Lung (tissue), 12 donors: ENCODE results near the gene FAM210B. TPM values are rescaled to one million over a fixed set of nuclear protein-coding genes. Genes with fewer than 3 reads are reported as not detected.
A peak's percentile ranks its signal among the peaks of the same experiment; 100 is the strongest.
"Not testable (repeated sequence)": the region's sequence is repeated elsewhere in the genome, so short reads cannot be mapped to it uniquely, and the experiment has no call there.

ENCODE experiments used
- ATAC-seq: fragments of 200-7000 bp; cut with Tn5 transposase; one replicate; pipeline ENCODE4 v1.9.1; 2020; ENCODE audit warnings: moderate number of reproducible peaks; ENCODE audit not compliant: insufficient read depth, low FRiP score
- DNase-seq, 3 donors: peaks; one replicate each; pipeline ENCODE4 v3.0.0-alpha.2; 2013 to 2017
- H3K27ac ChIP-seq, 2 donors: one replicate each; pipeline ENCODE4 v1.5.1; 2013; ENCODE audit warnings: mild to moderate bottlenecking in 2 of 2, moderate library complexity in 2 of 2, control low read depth in 1 of 2, inconsistent platforms in 1 of 2, low read depth in 1 of 2, low read length in 1 of 2
- H3K27me3 ChIP-seq, 3 donors: one replicate each; pipeline ENCODE4 v1.5.1; 2013; ENCODE audit warnings: low read length in 2 of 3; ENCODE audit not compliant: control insufficient read depth in 3 of 3, insufficient read depth in 3 of 3
- H3K36me3 ChIP-seq, 4 donors: one replicate each; pipeline ENCODE4 v1.5.1; 2013; ENCODE audit warnings: low read length in 4 of 4, mild to moderate bottlenecking in 1 of 4, moderate library complexity in 1 of 4; ENCODE audit not compliant: control insufficient read depth in 4 of 4, insufficient read depth in 4 of 4
- H3K4me1 ChIP-seq, 5 donors: one replicate each; pipeline ENCODE4 v1.5.1; 2013; ENCODE audit warnings: low read length in 5 of 5, mild to moderate bottlenecking in 2 of 5, moderate library complexity in 1 of 5; ENCODE audit not compliant: control insufficient read depth in 5 of 5, insufficient read depth in 5 of 5
- H3K4me3 ChIP-seq: one replicate; pipeline ENCODE4 v1.5.1; 2013; ENCODE audit warnings: mild to moderate bottlenecking, control low read depth, moderate library complexity
- H3K9ac ChIP-seq, 2 donors: one replicate each; pipeline ENCODE4 v1.5.1; 2013; ENCODE audit warnings: low read length in 2 of 2, control low read depth in 1 of 2; ENCODE audit not compliant: insufficient read depth in 1 of 2
- H3K9me3 ChIP-seq, 4 donors: one replicate each; pipeline ENCODE4 v1.5.1; 2013; ENCODE audit warnings: low read length in 3 of 4, mild to moderate bottlenecking in 1 of 4, moderate library complexity in 1 of 4; ENCODE audit not compliant: control insufficient read depth in 4 of 4, insufficient read depth in 3 of 4
- WGBS, 2 donors: extraction: QIAGEN DNeasy Blood & Tissue Kit; methylation state at CpG; one replicate each; pipeline ENCODE4 v1.1.7; 2013; 5-methylcytosine and 5-hydroxymethylcytosine counted together
- polyA plus RNA-seq, 2 donors: library from polyadenylated mRNA; stranded (reverse); fragments of 200-250 nt; gene quantifications; one replicate each; pipeline ENCODE4 v1.2.1, GENCODE V29; 2013
- total RNA-seq, 2 donors: library from RNA; depleted of rRNA in 1 of 2; stranded (reverse); fragments of >200 nt in 1 of 2; gene quantifications; one replicate each; pipeline ENCODE4 v1.2.1, GENCODE V29; 2014 to 2021
- TF ChIP-seq, protein P1 (sequence below): IDR thresholded peaks from 2 replicates; pipeline ENCODE4 v1.5.1; 2012; ENCODE audit warnings: mild to moderate bottlenecking; ENCODE audit errors: control extremely low read depth, extremely low read depth
- donor health status: control.
- donor health status: control.
- donor health status: Bipolar disorder and iron deficiency.
- donor health status: healthy.
- donor health status: DM: yes; HTN: yes; CAD: no.

FAM210B gene
- total and polyA plus RNA-seq, 4 donors, result 18.7 to 41.7 (median 25.0) TPM

DNA sequence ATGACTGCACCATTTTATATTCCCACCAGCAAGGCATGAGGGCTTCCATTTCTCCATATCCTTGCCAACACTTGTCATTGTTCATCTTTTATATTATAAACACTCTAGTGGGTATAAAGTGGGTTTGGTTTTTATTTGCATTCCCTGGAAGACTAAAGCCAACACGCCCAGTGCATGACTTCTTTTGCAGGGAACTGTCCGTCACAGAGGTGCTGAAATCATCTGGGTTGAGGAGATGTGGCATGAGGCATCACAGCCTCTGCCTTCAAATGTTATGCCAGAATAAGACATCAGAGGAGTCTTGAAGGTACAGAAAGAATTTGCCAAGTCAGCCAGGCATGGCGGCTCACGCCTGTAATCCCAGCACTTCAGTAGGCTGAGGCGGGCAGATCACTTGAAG is 29.9 kb upstream of the FAM210B start:
- H3K27me3 ChIP-seq, result no peaks in the 10 kb centered on the region
- H3K9ac ChIP-seq, result no peak overlapping the region
- no peak overlapping the region for H3K27ac ChIP-seq
- ATAC-seq (no peak), DNase-seq (peak; percentile 53 to 74 (median 58))
- H3K4me3 ChIP-seq, result no peak overlapping the region
- H3K9me3 ChIP-seq, result peaks cover 0 to 4% (median 0%) of the 10 kb centered on the region in 4 donors
- no peaks in the 10 kb centered on the region for H3K36me3 ChIP-seq
- 34 to 46% methylated on average over 5 of the region's 5 CpGs for WGBS, 2 donors
- no peaks in the 10 kb centered on the region for H3K4me1 ChIP-seq
- TF ChIP-seq, protein P1, sequence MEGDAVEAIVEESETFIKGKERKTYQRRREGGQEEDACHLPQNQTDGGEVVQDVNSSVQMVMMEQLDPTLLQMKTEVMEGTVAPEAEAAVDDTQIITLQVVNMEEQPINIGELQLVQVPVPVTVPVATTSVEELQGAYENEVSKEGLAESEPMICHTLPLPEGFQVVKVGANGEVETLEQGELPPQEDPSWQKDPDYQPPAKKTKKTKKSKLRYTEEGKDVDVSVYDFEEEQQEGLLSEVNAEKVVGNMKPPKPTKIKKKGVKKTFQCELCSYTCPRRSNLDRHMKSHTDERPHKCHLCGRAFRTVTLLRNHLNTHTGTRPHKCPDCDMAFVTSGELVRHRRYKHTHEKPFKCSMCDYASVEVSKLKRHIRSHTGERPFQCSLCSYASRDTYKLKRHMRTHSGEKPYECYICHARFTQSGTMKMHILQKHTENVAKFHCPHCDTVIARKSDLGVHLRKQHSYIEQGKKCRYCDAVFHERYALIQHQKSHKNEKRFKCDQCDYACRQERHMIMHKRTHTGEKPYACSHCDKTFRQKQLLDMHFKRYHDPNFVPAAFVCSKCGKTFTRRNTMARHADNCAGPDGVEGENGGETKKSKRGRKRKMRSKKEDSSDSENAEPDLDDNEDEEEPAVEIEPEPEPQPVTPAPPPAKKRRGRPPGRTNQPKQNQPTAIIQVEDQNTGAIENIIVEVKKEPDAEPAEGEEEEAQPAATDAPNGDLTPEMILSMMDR, result no peak

DNA sequence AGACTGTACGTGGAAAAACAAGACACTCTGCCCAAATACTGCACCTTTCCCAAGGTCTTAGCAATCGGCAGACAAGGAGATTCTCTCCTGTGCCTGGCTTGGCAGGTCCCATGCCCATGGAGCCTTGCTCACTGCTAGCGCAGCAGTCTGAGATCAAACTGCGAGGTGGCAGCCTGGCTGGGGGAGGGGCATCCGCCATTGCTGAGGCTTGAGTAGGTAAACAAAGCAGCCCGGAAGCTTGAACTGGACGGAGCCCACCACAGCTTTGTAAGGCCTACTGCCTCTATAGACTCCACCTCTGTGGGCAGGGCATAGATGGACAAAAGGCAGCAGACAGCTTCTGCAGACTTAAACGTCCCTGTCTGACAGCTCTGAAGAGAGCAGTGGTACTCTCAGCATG is 22.1 kb upstream of the FAM210B start:
- not testable (repeated sequence) for H3K36me3 ChIP-seq, DNase-seq, H3K9me3 ChIP-seq, H3K4me1 ChIP-seq, ATAC-seq, H3K4me3 ChIP-seq, H3K9ac ChIP-seq, H3K27ac ChIP-seq, H3K27me3 ChIP-seq
- 67 to 77% methylated on average over 8 of the region's 8 CpGs for WGBS, 2 donors

DNA sequence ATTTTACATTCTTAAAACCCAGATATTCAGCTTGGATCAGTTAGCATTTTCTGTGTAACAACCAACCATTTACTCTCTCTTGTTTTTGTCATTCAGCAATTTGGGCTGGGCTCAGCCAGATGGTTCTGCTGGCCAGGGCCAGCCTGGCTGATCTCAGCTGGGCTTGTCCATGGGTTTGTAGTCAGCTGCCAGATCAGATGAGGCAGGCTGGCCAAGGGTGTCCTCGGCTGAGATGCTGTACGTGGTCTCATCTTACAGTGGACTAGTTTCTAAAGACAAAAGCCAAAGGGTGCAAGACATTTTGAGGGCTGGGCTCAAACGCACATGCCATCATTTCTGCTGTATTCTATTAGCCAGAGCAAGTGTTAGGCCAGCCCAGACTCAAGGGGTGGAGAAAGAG is 16.0 kb upstream of the FAM210B start:
- Histone ChIP-seq H3K27ac (no peak overlapping the region), H3K4me1 (peaks cover 0 to 4% (median 0%) of the 10 kb centered on the region in 5 donors), H3K36me3 (no peaks in the 10 kb centered on the region), H3K9me3 (peaks cover 0 to 9% (median 0%) of the 10 kb centered on the region in 4 donors), H3K4me3 (no peak overlapping the region), H3K9ac (no peak overlapping the region), H3K27me3 (peaks cover 0 to 22% (median 9%) of the 10 kb centered on the region in 3 donors)
- DNase-seq (no peak), ATAC-seq (no peak)
- 84 to 89% methylated on average over 3 of the region's 3 CpGs for WGBS, 2 donors
- TF ChIP-seq, protein P1, result no peak

DNA sequence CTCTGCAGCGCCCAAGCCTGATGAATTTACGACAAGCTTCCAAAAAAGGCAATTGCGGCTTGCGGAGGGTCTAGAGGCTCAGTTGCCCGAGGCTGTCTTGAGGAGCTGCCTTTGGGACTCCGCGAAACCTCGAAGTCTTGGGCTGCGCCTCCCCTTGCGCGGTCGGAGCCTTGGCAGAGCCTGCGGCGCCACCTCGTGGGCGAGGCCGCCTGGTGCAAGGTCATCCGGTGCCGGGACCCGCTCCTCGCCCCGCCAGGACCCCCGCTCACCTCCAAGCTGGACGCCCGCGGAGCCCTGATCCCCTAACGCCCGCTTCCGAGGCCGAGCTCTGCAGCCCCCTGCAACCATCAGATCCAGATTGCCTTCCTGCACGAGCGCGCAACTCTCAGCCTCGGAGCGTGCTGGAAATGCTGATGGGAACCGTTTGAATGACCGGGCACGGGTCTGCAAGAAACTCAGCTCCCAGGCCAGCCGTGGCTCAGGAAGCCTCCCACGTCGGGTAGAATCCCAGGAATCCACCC is 14.9 kb upstream of the FAM210B start:
- TF ChIP-seq, protein P1, result peak; percentile 29
- Histone ChIP-seq H3K4me3 (no peak overlapping the region), H3K9me3 (peaks cover 0 to 9% (median 0%) of the 10 kb centered on the region in 4 donors), H3K36me3 (no peaks in the 10 kb centered on the region), H3K4me1 (peaks cover 0 to 16% (median 6%) of the 10 kb centered on the region in 5 donors), H3K9ac (no peak overlapping the region), H3K27ac (no peak overlapping the region), H3K27me3 (peaks cover 0 to 22% (median 9%) of the 10 kb centered on the region in 3 donors)
- DNase-seq (peak; percentile 51 to 68 (median 65)), ATAC-seq (no peak)
- WGBS, 2 donors, result 2 to 4% methylated on average over 41 of the region's 41 CpGs
